CD4-positive, alpha-beta T cell treated with Interleukin-2 at 100 ng/mL for 4 hours (primary cell): ENCODE results near the gene FAM227A.

ENCODE experiments used
- DNase-seq: peaks from one replicate; pipeline ENCODE4 v3.0.0-alpha.2; 2020; ENCODE audit warnings: low spot score

The FAM227A gene

DNA sequence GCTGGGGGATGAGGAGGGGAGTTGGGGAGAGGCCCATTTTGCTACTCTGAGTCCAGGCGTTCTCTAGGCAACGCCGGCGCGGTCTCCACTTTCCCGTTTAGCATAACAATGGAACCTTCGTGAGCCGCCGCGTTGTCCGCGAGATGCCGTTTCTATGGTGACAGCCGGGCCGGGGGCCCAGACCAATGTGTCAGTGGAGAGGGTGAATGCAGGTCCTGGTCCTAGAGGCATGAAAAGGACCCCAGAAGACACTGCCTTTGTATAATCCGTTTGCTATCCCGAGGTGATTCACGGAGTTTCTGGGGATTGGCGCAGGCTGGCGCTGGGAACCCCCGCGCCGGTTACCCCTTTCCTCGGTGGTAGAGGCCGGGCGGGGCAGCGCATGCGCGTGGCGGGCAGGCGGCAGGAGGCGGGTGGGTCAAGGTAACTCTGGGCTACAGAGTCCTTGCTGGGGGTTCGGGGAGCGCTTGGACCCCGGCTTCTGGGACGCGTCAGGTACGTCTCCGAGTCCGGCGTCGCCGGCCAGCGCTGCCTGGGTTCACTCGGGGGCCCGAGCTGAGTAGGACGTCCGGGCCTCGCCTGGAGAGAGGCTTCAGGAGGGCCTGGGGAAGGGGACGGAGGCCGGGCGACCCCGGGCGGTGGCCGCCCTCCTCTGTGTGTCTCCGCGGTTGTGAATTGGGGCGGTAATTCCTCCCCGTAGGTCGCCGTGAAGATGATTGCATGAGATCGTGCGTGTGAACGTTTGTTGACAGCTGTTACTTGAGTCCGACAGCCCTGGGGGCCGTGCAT is at the start of gene FAM227A, which contains the start of gene CBY1:
FAM227A (minus strand) TSS at position 137 of the 789 bp plus-strand sequence. CDS start 6,224 bp downstream, outside the sequence.
CBY1 (plus strand) TSS at position 383 of the 789 bp plus-strand sequence. CDS start 11,417 bp downstream, outside the sequence.
- peak; percentile 87 for DNase-seq

DNA sequence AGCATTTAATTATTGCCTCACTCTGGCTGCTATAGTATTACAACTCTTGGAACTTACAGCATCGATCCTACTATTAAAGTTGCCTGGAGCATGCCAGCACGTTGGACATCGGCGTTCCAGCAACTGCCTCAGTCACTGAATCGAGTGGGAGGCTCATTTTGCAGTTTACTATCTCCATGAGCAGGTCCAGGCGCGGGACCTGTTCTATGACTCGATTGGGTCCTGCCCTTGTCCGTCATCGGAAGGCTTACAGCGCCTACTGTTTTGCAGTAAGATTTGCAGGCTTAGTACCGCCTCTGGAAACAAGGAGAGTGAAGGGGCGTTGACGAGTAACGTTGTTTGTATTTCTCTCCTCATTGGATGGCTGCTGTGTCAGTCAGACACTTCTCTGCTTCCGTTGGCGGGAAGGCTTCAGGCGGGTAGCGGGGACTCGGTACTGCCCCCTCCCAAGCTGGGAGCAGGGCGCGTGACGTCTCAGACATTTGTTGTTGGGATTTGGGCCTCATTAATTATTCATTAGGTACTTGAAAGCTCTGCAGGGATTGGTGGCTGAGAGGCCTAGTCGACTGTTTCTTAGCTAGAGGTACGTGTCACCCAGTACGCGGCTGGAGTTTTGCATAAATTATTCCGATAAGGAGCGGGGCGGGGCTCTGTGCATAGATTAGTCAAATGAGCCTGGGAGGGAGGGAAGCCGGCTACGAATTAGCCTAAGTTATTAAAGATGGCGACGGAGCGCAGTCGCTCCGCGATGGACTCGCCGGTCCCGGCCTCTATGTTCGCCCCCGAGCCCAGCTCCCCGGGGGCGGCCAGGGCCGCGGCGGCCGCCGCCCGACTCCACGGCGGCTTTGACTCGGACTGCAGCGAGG is 49.3 kb upstream of the FAM227A start, which contains the start of gene GTPBP1:
GTPBP1 (plus strand) TSS at position 710 of the 866 bp plus-strand sequence; CDS start at position 722, 12 bp downstream.
- peak; percentile 100 for DNase-seq

DNA sequence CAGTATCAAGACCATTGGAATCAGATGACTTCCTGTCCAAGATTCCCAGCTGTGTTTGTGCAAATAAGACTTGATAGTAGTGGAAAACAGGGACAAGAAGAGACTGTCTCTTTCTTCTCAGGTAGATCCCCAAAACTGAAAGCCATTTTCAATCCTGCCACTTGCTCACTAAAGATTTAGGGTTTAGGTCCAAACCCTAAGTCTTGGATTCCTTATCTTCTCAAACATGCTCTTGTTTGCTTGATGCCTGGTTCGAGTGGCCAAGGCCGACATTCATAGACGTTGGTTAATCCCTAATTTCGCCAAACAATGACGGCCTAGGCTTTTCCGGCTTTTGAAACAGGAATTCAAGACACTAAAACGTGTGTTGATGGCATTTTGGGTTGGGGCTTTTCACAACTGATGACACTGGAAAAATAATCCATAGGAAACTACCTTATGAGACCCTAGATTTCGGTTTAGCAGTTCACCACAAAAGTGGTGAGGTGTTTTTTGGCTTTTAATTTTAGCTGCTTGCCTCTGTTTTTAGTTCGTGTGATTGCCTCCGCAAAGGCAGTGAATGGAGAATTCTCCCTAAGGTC is 48.6 kb upstream of the FAM227A start:
- DNase-seq, result no peak

DNA sequence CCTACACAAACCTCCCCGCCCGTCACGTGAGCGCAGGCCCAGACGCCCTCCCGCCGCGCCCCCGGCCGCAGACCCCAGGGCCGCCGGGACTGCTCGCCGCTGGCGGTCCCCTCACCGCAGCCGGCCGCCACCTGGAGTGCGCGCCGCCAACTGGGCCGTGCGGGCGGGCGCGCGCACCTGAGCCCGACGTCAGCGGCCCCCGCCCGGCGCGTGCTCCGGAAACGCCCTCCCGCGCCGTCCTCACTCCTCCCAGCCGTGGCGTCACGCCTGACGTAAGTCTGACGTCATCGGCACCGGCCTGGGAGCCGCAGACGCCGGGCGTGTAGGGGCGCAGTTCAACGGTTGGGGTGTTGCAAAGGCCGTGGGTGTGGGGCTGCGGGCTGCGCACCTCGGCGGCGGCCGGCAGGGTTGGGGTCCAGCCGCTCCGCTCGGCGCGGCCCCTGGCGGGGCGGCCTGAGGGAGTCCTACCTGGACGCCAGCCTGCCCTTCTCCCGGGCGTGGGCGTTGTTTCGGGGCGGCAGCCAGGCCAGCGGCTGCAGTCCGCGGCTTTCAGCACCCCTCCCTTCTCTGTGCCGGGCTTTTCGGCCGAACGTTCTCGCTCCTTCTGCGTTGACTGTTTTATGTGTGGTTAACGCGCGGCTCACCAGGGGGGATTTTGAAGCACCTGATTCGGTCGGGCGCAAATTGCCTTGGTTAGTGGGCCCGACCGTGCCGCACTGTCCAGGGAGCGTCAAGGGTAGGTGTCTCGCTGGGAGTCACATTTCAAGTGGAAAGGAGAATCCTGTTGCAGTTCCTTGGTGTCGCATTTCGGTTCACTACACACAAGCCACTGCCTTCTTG is 44.8 kb upstream of the FAM227A start, which contains the start of gene JOSD1:
JOSD1 (minus strand) TSS at position 155 of the 840 bp plus-strand sequence. CDS start 956 bp downstream, outside the sequence.
- DNase-seq, result peak; percentile 96

DNA sequence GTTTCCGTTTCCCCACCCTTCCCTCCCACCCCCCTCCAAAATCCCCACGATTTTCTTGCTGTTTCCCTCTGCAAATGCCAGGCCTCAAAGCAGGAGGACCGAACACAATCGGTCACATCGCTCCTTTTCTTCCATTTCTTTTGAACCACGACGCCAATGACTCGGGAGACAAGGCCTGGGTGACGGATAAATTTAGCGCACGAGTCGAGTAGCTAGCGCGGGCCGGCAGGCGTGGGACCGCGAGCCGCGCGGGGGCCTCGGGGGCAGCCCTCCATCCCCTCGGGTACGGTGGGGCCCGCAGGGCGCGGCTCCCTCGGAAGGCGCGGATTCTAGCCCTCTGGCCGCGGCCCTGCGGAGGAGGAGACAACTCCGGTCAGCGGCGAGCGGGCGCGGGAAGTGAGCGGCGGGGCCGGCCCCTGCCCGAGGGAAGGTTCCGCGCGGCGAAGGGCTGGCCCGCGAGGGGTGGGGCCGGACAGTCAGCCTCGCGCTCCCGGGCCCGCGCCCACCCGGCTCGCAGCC is 44.1 kb upstream of the FAM227A start:
- no peak for DNase-seq

DNA sequence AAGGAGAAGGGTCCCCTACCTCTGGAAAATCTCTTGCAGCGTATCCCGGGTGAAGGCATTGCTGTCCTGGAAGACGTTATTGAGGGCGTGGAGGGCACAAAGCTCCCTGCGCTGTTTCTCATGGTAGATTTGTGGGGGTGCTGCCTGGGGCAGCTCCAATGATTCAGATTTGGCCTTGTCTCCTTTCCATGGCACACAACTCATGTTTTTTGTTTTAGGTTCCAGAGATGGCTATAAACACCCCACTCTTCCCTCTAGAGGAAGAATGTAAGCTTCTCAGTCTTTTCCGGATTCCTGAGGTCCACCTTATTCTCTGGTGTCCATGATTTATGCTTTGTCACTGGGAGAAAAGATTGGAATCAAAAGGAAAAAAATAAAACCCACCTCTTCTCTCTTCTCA is 43.6 kb upstream of the FAM227A start:
- DNase-seq, result no peak

DNA sequence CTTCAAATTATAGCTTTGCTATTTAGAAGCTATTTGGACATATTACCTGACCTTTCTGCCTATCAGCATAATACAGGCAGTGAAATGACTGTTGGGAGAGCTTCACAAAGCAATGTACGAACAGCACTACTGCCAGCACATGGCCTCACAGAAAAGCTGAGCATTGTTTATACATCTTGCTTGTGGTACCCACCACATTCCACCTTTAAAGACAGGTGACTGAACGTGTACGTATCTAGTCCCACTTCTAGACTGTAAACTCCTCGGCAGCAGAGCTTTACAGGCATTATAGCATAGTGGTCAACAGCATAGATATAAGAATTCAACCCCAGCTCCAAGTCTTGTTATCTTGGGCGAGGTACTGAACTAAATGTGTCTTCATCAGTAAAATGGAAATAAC is 43.0 kb upstream of the FAM227A start:
- no peak for DNase-seq

DNA sequence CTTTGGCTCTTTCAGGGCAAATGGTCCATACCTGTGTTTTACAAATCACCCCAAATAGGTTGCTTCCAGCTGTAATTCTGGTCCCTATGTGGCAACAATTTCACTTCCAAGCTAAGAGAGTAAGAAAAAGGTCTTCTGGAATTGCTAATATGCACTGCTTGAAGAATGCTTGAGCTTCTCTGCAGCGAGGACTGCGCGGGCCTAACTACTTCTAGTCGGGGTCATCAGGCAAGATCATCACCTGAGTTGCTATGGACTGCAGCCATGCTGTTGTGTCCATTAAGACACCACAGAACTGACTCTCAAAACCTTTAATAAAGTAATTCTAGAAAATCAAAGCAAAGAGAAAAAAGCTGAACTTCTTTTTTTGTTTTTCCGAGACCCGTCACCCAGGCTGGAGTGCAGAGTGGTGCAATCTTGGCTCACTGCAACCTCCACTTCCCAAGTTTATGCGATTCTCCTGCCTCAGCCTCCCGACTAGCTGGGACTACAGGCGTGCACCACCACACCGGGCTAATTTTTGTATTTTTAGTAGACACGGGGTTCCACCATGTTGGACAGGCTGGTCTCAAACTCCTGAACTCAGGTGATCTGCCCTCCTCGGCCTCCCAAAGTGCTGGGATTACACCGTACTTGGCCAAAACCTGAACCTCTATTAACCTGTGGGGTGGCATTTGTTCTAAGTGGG is 42.4 kb upstream of the FAM227A start:
- no peak for DNase-seq

DNA sequence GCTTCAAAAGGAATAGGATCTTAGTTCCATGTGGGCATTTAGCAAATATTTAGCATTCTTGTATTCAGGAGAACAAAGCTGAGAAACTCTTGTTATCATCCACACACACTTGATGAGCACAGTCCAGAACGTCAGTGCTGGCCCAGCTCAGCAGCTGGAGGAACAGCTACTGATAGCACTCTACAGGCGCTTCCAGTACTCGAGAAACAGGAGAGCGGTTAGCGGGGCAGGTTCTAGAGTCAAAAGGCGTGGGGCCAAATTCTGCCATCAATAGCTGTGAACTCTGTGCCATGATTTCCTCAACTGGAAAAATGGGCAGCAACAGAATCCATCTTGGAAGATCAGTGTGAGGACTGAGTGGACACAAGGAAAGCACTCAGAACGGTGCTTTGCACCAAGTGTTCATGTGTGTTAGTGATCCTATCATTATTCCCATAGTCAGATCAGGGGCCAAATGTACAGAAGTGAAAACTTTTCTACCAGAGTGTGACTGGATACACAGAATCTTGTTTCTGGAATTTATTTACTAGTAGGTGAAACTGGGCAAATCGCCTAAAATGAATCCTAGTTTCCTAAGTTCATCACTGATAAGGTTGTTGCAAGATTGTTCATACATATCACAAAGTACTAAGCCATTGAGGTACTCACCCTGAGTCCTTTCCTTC is 41.4 kb upstream of the FAM227A start:
- no peak for DNase-seq

DNA sequence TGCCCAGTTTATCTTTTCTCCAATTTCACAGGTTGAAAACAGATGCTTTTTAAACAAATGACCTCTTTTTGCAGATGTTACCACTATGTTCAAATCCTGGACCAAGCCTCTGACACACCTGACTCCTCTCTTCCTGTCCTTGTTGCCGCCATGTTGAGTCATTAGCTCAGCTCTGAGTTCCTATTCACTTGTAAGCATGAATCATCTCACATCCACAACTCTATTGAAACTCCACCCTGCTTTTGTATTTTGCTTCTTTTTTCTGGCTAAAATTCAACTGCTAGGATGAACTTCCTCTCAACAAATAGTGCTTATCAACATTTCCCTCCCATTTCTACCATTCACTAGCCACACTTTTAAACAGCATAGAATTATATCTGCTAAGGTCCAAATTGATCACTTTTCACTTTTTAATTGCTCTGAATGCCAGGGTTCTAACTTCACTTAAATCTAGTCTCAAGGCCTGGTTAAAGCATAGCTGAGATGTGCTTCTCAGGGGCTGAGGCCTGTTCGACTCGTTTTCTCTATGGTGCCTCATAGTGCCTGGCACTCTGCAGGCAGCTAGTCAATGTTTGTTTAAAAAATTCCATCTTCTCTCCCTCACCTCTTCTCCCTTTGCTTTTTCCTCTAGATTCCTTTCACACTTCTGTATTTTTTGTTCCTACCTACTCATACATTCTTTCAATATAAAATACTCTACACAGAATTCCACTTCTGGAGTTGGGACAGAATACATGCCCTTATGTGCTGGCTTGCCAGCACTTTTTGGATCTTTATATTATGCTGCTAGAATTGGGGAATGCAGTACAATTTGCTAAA is 40.6 kb upstream of the FAM227A start:
- DNase-seq, result peak; percentile 72

DNA sequence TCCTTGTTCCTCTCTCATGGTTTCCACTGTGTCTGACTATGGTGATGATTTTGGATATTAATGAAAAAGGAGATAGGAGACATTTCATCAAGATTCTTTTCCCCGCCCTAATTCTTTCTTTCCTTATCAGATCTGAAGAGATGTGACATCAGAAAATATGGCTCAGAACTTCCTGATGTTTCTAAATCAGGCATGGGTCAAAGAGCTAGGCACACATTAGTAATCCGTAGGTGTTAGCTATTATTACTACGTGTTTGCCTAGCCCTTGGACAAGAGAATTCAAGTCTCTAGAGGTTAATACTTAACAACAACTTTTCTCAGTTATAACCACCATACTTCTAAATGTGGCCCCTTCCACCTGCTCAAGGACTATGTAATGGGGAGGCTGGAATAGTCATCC is 38.7 kb upstream of the FAM227A start:
- DNase-seq, result no peak

DNA sequence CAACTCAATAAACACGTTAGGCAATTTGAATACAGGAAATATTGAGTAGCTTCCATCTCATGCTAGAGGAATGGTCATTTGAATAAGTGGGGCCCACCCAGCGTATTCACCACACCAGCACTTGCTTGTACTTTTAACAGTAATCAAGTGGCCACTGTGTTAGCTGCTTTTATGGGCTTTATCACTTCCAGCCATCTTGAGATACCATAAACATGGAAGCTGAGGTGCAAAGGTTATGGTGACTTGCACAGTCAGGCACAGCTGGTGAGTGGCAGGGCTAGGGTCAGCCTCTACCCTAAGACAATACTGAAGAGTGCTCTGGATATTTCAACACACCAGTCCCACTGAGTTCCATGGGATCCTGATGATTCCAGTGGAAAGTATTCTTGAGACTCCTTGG is 37.9 kb upstream of the FAM227A start:
- no peak for DNase-seq

DNA sequence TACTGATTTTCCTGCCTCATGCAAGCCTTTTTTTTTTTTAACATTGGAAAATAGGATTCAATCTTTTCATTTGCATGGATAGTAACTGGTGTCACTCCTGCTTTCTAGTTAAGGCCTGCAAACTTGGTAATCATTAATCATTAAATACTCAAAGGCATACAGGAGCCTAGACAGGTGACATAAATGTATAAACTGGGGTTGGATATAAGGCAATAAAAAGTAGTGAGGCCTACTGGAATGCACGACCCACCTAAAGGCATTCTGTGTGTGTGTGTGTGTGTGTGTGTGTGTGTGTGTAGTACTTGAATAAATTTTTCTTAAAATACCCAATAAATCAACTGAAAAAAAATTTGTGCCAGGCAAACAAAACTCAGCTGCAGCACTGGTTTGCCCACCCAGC is 33.5 kb upstream of the FAM227A start:
- no peak for DNase-seq

DNA sequence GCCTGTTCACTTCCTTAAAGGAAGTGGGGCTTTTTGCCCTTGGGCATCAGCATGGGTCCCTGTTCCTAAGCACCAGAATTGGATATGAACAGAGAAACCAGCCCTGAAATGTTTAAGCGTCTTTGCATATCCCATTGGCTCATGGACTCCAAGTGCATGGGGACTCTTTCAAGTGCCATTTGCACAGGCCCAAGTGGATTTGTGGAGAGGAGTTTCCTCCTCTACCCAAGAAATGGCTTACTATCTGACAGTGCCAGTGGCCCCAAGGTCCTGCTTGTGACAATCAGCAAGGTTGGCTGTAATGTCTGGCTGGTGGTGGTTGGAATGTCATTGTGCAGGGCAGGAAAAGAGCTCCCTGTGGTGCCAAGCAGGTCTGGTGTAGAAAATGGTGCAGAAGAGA is 29.6 kb upstream of the FAM227A start:
- DNase-seq, result no peak

DNA sequence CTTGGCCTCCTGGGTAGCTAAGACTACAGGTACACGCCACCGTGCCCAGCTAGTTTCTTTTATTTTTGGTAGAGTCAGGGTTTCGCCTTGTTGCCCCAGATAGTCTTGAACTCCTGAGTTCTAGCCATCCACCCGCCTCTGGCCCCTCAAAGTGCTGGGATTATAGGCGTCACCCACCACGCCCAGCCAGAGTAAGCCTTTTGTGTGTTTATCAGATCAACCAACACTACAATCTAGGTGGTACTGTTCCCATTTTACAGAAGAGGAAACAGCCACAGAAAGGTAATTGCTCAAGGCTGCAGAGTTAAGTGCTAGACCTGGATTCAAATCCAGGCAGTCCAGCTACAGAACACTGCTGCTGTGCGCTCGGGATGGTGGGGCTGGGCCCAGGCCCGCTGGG is 28.7 kb upstream of the FAM227A start:
- DNase-seq, result no peak

DNA sequence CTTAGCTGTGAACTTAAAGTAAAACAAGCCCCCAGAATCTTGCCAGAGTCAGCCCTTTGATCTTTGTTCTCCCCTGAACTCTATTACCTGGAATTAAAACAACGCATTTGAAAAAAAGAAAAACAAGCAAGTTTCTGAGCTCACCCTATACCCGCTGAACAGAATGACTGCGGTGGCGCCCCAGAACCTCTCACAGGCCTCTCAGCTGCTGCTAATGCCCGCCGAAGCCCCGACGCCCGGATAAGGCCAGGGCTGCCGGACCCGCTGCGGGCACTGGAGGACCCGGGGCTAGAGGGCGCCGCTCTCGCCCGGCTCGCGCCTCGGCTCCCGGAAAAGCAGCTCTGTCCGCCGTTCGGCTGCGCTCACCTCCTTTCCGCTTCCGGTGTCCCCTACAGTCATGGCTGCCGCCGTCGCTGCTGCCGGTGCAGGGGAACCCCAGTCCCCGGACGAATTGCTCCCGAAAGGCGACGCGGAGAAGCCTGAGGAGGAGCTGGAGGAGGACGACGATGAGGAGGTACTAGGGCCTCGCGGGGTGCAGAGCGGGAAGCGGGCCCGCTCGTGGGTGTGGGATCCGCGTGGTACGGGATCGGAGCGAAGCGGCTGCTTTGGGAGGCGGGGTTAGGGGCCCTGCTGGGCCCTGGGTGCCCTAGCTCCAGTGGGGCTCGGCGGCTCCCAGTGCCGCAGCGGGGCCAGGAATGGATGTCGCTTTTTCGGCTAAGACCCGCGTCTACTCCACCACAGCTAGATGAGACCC is 25.6 kb upstream of the FAM227A start, which contains the start of gene TOMM22:
TOMM22 (plus strand) TSS at position 376 of the 754 bp plus-strand sequence; CDS start at position 398, 22 bp downstream.
- DNase-seq, result peak; percentile 85

DNA sequence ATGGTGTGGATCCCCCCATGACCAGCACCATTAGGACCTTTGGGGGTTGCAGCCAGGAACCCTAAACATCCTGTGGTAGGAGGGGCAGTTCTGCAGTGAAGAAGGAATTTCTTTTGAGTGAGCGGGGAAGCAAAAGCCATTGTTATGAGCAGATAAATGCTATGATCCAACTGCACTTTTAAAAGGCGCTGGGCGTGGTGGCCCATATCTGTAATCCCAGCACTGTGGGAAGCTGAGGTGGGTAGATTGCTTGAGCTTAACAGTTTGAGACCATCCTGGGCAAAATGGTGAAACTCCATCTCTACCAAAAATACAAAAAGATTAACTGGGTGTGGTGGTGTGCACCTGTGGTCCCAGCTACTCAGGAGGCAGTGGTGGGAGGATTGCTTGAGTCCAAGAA is 19.6 kb upstream of the FAM227A start:
- no peak for DNase-seq

DNA sequence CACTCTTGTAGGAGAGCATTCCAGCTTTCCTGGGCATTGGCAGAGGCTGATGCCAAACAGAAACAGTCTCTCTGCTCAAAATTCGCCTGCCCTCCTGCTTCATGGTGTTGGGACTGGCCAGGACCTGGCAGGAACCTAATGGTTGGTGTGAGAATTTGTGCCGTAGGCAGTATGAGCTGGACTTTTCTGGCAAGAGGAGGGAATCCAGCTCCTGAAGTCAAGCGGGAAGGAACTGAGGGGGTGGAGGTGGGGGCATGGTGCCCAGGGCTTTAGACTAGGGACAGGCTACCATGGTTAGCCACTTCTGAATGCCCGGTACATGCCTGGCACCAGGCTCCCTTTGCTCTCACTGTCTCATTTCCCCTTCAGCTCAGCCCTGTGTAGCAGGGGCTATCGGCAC is 18.7 kb upstream of the FAM227A start:
- DNase-seq, result no peak
